Adrenal gland (tissue), 5 donors: ENCODE data around the gene MRPS2.

Experiments used
- POLR2A ChIP-seq, 2 donors: fragments of 450-650 bp; IDR thresholded peaks; one replicate each; pipeline ENCODE4 v1.6.1; 2017; ENCODE audit warnings: antibody characterized with exemption in 2 of 2, mild to moderate bottlenecking in 2 of 2, moderate library complexity in 1 of 2
- TF ChIP-seq, protein P1 (sequence below), 6 experiments: fragments of 450-650 bp in 4 of 6; fragments of 200-600 bp in 2 of 6; sonication (generic) in 1 of 6; IDR thresholded peaks; 1 replicate in 5 of 6; 2 replicates in 1 of 6; pipeline versions ENCODE4 v1.5.1 to v1.8.0; 2016 to 2021; ENCODE audit warnings: antibody characterized with exemption in 6 of 6, mild to moderate bottlenecking in 2 of 6, moderate library complexity in 1 of 6
- donor health status: DM: no; HTN: no; CAD: no.

DNA sequence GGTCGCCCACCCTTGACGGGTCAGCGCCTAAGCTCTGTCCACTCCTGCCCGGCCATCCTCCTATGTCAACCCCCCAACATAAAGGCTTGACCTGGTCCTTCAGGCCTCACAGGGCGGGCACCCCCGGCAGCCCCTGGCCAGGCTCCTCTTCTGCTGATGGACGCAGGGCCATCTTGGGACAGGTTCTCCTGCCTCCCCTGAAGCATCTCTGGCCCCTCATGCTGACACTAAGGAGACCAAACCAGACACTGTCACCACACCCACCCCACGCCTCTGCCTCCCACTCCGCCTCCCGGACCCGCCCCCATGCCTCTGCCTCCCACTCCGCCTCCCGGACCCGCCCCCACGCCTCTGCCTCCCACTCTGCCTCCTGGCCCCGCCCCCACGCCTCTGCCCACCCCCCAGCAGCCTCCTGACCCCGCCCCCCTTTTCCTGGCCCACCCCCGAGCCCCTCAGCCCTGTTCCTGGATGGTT lies 52.3 kb downstream of the MRPS2 start:
- TF ChIP-seq POLR2A (IDR thresholded peaks at IDR 0.05) = no peak
- TF ChIP-seq, protein P1, sequence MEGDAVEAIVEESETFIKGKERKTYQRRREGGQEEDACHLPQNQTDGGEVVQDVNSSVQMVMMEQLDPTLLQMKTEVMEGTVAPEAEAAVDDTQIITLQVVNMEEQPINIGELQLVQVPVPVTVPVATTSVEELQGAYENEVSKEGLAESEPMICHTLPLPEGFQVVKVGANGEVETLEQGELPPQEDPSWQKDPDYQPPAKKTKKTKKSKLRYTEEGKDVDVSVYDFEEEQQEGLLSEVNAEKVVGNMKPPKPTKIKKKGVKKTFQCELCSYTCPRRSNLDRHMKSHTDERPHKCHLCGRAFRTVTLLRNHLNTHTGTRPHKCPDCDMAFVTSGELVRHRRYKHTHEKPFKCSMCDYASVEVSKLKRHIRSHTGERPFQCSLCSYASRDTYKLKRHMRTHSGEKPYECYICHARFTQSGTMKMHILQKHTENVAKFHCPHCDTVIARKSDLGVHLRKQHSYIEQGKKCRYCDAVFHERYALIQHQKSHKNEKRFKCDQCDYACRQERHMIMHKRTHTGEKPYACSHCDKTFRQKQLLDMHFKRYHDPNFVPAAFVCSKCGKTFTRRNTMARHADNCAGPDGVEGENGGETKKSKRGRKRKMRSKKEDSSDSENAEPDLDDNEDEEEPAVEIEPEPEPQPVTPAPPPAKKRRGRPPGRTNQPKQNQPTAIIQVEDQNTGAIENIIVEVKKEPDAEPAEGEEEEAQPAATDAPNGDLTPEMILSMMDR (IDR thresholded peaks at IDR 0.05) = no peak
